CD8-positive, alpha-beta memory T cell (primary cell): Measurements from ENCODE around the gene CAPN5. TPM values are rescaled to one million over a fixed set of nuclear protein-coding genes. Genes with fewer than 3 reads are reported as not detected.

ENCODE experiments used
- CTCF ChIA-PET: fragments of 350-600 bp; sonication (Branson Sonifier 250); formaldehyde crosslinking; loops from one replicate; lab custom pipeline; 2021; ENCODE audit warnings: antibody characterized with exemption; lab: Charles Lee
- POLR2A ChIA-PET: fragments of 350-600 bp; sonication (Branson Sonifier 250); formaldehyde crosslinking; loops from one replicate; lab custom pipeline; 2021; ENCODE audit warnings: antibody characterized with exemption; lab: Charles Lee
- DNase-seq, 5 donors: peaks; one replicate each; pipeline versions ENCODE4 v3.0.0 to v3.0.0-alpha.2; 2020 to 2022; ENCODE audit warnings: mixed read lengths in 1 of 5
- H3K27ac ChIP-seq: one replicate; pipeline ENCODE4 v1.7.0; 2013; ENCODE audit warnings: low read depth, mild to moderate bottlenecking, low read length, moderate library complexity
- H3K27me3 ChIP-seq: 2 replicates; pipeline ENCODE4 v1.7.0; 2013; ENCODE audit warnings: low read length, mild to moderate bottlenecking; ENCODE audit not compliant: insufficient read depth, poor library complexity, severe bottlenecking
- H3K36me3 ChIP-seq: 2 replicates; pipeline ENCODE4 v1.7.0; 2013; ENCODE audit warnings: mild to moderate bottlenecking, low read length, moderate library complexity; ENCODE audit not compliant: insufficient read depth
- H3K4me1 ChIP-seq: 2 replicates; pipeline ENCODE4 v1.7.0; 2013; ENCODE audit warnings: mild to moderate bottlenecking, low read length, moderate library complexity; ENCODE audit not compliant: insufficient read depth
- H3K4me3 ChIP-seq: 2 replicates; pipeline ENCODE4 v1.7.0; 2013; ENCODE audit warnings: mild to moderate bottlenecking, low read length
- H3K9me3 ChIP-seq: 2 replicates; pipeline ENCODE4 v1.7.0; 2013; ENCODE audit warnings: mild to moderate bottlenecking, low read length
- H3K27ac Mint-ChIP-seq, 8 donors: one replicate each; pipeline ENCODE4 v1.8.0; 2020 to 2021; ENCODE audit warnings: mixed read lengths in 8 of 8, mild to moderate bottlenecking in 6 of 8, inconsistent platforms in 3 of 8, moderate library complexity in 3 of 8
- H3K27me3 Mint-ChIP-seq, 2 donors: one replicate each; pipeline ENCODE4 v1.8.0; 2020 to 2021; ENCODE audit warnings: mixed read lengths in 2 of 2, mild to moderate bottlenecking in 1 of 2, moderate library complexity in 1 of 2
- H3K36me3 Mint-ChIP-seq, 3 donors: one replicate each; pipeline ENCODE4 v1.8.0; 2020 to 2021; ENCODE audit warnings: mixed read lengths in 3 of 3, inconsistent platforms in 1 of 3, mild to moderate bottlenecking in 1 of 3
- H3K4me1 Mint-ChIP-seq, 3 donors: one replicate each; pipeline ENCODE4 v1.8.0; 2020 to 2021; ENCODE audit warnings: mixed read lengths in 3 of 3, inconsistent platforms in 1 of 3, mild to moderate bottlenecking in 1 of 3
- H3K4me3 Mint-ChIP-seq, 7 donors: one replicate each; pipeline ENCODE4 v1.8.0; 2020 to 2021; ENCODE audit warnings: mixed read lengths in 7 of 7, mild to moderate bottlenecking in 6 of 7, moderate library complexity in 4 of 7, inconsistent platforms in 2 of 7
- H3K9me3 Mint-ChIP-seq, 5 donors: one replicate each; pipeline ENCODE4 v1.8.0; 2020 to 2022; ENCODE audit warnings: mixed read lengths in 5 of 5, mild to moderate bottlenecking in 3 of 5, moderate library complexity in 2 of 5, inconsistent platforms in 1 of 5
- polyA plus RNA-seq: library from polyadenylated mRNA; unstranded; fragments of 300-500 nt; fragmentation: Illumina TruSeq; gene quantifications from one replicate; pipeline ENCODE4 v1.2.3, GENCODE V29; 2021
- total RNA-seq, 2 experiments: library from RNA; stranded (reverse); gene quantifications; one replicate each; pipeline ENCODE4 v1.2.3, GENCODE V29; 2021

CAPN5 gene
- total and polyA plus RNA-seq, 3 experiments from 2014 or later: 0.78 to 3.4 (median 1.1) TPM

- H3K27me3 ChIP-seq: no peaks in the 10 kb centered on the region
- ChIA-PET CTCF (no interaction called here), POLR2A (no interaction called here)
- H3K27me3 Mint-ChIP-seq: peaks cover 18 to 34% of the 10 kb centered on the region in 2 donors
- H3K9me3 ChIP-seq: no peaks in the 10 kb centered on the region
- H3K27ac ChIP-seq: no peak overlapping the region
- no peaks in the 10 kb centered on the region for H3K9me3 Mint-ChIP-seq
- H3K4me1 ChIP-seq: no peaks in the 10 kb centered on the region
- no peaks in the 10 kb centered on the region for H3K36me3 ChIP-seq
- no peaks in the 10 kb centered on the region for H3K4me1 Mint-ChIP-seq
- H3K36me3 Mint-ChIP-seq: no peaks in the 10 kb centered on the region
- H3K27ac Mint-ChIP-seq: no peak overlapping the region
- no peak overlapping the region for H3K4me3 Mint-ChIP-seq
- H3K4me3 ChIP-seq: no peak overlapping the region
- no peak for DNase-seq
Observed at GRCh38 chr11:77029829-77030228, 36.9 kb upstream of the CAPN5 start.

GRCh38 chr11:77030834-77031414 is 35.8 kb upstream of the CAPN5 start:
- Histone ChIP-seq H3K4me1 (no peaks in the 10 kb centered on the region), H3K27me3 (no peaks in the 10 kb centered on the region), H3K9me3 (no peaks in the 10 kb centered on the region), H3K27ac (no peak overlapping the region), H3K36me3 (no peaks in the 10 kb centered on the region), H3K4me3 (no peak overlapping the region)
- H3K9me3 Mint-ChIP-seq: no peaks in the 10 kb centered on the region
- POLR2A ChIA-PET: no interaction called here
- H3K36me3 Mint-ChIP-seq: no peaks in the 10 kb centered on the region
- H3K27ac Mint-ChIP-seq: no peak overlapping the region
- no peak overlapping the region for H3K4me3 Mint-ChIP-seq
- CTCF ChIA-PET: no interaction called here
- no peak for DNase-seq
- no peaks in the 10 kb centered on the region for H3K4me1 Mint-ChIP-seq
- peaks cover 19 to 42% of the 10 kb centered on the region in 2 donors for H3K27me3 Mint-ChIP-seq

- no peak overlapping the region for H3K27ac ChIP-seq
- peaks cover 20 to 46% of the 10 kb centered on the region in 2 donors for H3K27me3 Mint-ChIP-seq
- H3K27me3 ChIP-seq: no peaks in the 10 kb centered on the region
- H3K36me3 Mint-ChIP-seq: no peaks in the 10 kb centered on the region
- ChIA-PET POLR2A (no interaction called here), CTCF (interaction anchor here (1.0 kb wide), 1 partner anchor 12 kb away, joined by 3 read pairs; no protein-coding TSS in a partner anchor)
- DNase-seq: no peak
- no peaks in the 10 kb centered on the region for H3K9me3 ChIP-seq
- no peaks in the 10 kb centered on the region for H3K36me3 ChIP-seq
- H3K4me3 Mint-ChIP-seq: no peak overlapping the region
- no peak overlapping the region for H3K4me3 ChIP-seq
- H3K9me3 Mint-ChIP-seq: no peaks in the 10 kb centered on the region
- H3K4me1 Mint-ChIP-seq: no peaks in the 10 kb centered on the region
- H3K4me1 ChIP-seq: no peaks in the 10 kb centered on the region
- H3K27ac Mint-ChIP-seq: no peak overlapping the region
Observed at GRCh38 chr11:77031599-77031998, 35.2 kb upstream of the CAPN5 start.

GRCh38 chr11:77035039-77035438 is 31.7 kb upstream of the CAPN5 start:
- H3K4me1 ChIP-seq: no peaks in the 10 kb centered on the region
- no peaks in the 10 kb centered on the region for H3K27me3 ChIP-seq
- POLR2A ChIA-PET: no interaction called here
- H3K27ac ChIP-seq: no peak overlapping the region
- H3K4me3 Mint-ChIP-seq: peak overlapping the region in 1 of 7 donors; percentile 3
- CTCF ChIA-PET: interaction anchor here (2.0 kb wide), 1 partner anchor 11 kb away, joined by 7 read pairs; no protein-coding TSS in a partner anchor
- DNase-seq: no peak
- peak overlapping the region in 1 of 8 donors; percentile 19 for H3K27ac Mint-ChIP-seq
- no peaks in the 10 kb centered on the region for H3K9me3 ChIP-seq
- peaks cover 31 to 51% of the 10 kb centered on the region in 2 donors for H3K27me3 Mint-ChIP-seq
- no peak overlapping the region for H3K4me3 ChIP-seq
- H3K36me3 ChIP-seq: no peaks in the 10 kb centered on the region
- peaks cover 0 to 6% (median 0%) of the 10 kb centered on the region in 3 donors for H3K36me3 Mint-ChIP-seq
- H3K4me1 Mint-ChIP-seq: peaks cover 6 to 10% (median 8%) of the 10 kb centered on the region in 3 donors
- H3K9me3 Mint-ChIP-seq: no peaks in the 10 kb centered on the region

- POLR2A ChIA-PET: interaction anchor here (0.7 kb wide), 1 partner anchor 160 kb away, joined by 3 read pairs; no protein-coding TSS in a partner anchor
- Mint-ChIP-seq H3K4me3 (no peak overlapping the region), H3K9me3 (no peaks in the 10 kb centered on the region), H3K4me1 (peaks cover 6 to 10% (median 8%) of the 10 kb centered on the region in 3 donors), H3K27ac (no peak overlapping the region), H3K36me3 (peaks cover 0 to 6% (median 0%) of the 10 kb centered on the region in 3 donors), H3K27me3 (peaks cover 31 to 48% of the 10 kb centered on the region in 2 donors)
- H3K36me3 ChIP-seq: no peaks in the 10 kb centered on the region
- no peak overlapping the region for H3K27ac ChIP-seq
- DNase-seq: no peak
- H3K27me3 ChIP-seq: no peaks in the 10 kb centered on the region
- H3K9me3 ChIP-seq: no peaks in the 10 kb centered on the region
- no peak overlapping the region for H3K4me3 ChIP-seq
- CTCF ChIA-PET: interaction anchor here (2.0 kb wide), 1 partner anchor 10 kb away, joined by 7 read pairs; no protein-coding TSS in a partner anchor
- H3K4me1 ChIP-seq: no peaks in the 10 kb centered on the region
Observed at GRCh38 chr11:77035580-77035979, 31.2 kb upstream of the CAPN5 start.

GRCh38 chr11:77036398-77036797 is 30.4 kb upstream of the CAPN5 start:
- Histone ChIP-seq H3K4me3 (no peak overlapping the region), H3K36me3 (no peaks in the 10 kb centered on the region), H3K4me1 (no peaks in the 10 kb centered on the region), H3K27ac (no peak overlapping the region), H3K9me3 (no peaks in the 10 kb centered on the region), H3K27me3 (peaks cover 2% of the 10 kb centered on the region)
- Mint-ChIP-seq H3K4me3 (no peak overlapping the region), H3K9me3 (no peaks in the 10 kb centered on the region), H3K27me3 (peaks cover 31 to 47% of the 10 kb centered on the region in 2 donors), H3K27ac (no peak overlapping the region), H3K4me1 (peaks cover 6 to 13% (median 8%) of the 10 kb centered on the region in 3 donors), H3K36me3 (peaks cover 0 to 6% (median 0%) of the 10 kb centered on the region in 3 donors)
- DNase-seq: no peak
- POLR2A ChIA-PET: interaction anchor here (0.7 kb wide), 1 partner anchor 161 kb away, joined by 3 read pairs; no protein-coding TSS in a partner anchor
- CTCF ChIA-PET: interaction anchor here (1.8 kb wide), 1 partner anchor 55 kb away, joined by 4 read pairs; no protein-coding TSS in a partner anchor

- no peaks in the 10 kb centered on the region for H3K36me3 ChIP-seq
- no peaks in the 10 kb centered on the region for H3K9me3 ChIP-seq
- peaks cover 3% of the 10 kb centered on the region for H3K27me3 ChIP-seq
- no peaks in the 10 kb centered on the region for H3K9me3 Mint-ChIP-seq
- H3K36me3 Mint-ChIP-seq: peaks cover 0 to 6% (median 0%) of the 10 kb centered on the region in 3 donors
- H3K4me1 ChIP-seq: no peaks in the 10 kb centered on the region
- H3K27ac Mint-ChIP-seq: no peak overlapping the region
- ChIA-PET POLR2A (no interaction called here), CTCF (interaction anchor here (1.8 kb wide), 1 partner anchor 55 kb away, joined by 4 read pairs; no protein-coding TSS in a partner anchor)
- H3K4me1 Mint-ChIP-seq: peaks cover 6 to 13% (median 8%) of the 10 kb centered on the region in 3 donors
- no peak overlapping the region for H3K4me3 ChIP-seq
- H3K27ac ChIP-seq: no peak overlapping the region
- peaks cover 30 to 48% of the 10 kb centered on the region in 2 donors for H3K27me3 Mint-ChIP-seq
- H3K4me3 Mint-ChIP-seq: no peak overlapping the region
- no peak for DNase-seq
Observed at GRCh38 chr11:77037057-77037456, 29.7 kb upstream of the CAPN5 start.
